Measurements from ENCODE around the gene VAMP1.
A peak's percentile ranks its signal among the peaks of the same experiment; 100 is the strongest.
"Not testable (repeated sequence)": the region's sequence is repeated elsewhere in the genome, so short reads cannot be mapped to it uniquely, and the experiment has no call there.

VAMP1 gene

DNA sequence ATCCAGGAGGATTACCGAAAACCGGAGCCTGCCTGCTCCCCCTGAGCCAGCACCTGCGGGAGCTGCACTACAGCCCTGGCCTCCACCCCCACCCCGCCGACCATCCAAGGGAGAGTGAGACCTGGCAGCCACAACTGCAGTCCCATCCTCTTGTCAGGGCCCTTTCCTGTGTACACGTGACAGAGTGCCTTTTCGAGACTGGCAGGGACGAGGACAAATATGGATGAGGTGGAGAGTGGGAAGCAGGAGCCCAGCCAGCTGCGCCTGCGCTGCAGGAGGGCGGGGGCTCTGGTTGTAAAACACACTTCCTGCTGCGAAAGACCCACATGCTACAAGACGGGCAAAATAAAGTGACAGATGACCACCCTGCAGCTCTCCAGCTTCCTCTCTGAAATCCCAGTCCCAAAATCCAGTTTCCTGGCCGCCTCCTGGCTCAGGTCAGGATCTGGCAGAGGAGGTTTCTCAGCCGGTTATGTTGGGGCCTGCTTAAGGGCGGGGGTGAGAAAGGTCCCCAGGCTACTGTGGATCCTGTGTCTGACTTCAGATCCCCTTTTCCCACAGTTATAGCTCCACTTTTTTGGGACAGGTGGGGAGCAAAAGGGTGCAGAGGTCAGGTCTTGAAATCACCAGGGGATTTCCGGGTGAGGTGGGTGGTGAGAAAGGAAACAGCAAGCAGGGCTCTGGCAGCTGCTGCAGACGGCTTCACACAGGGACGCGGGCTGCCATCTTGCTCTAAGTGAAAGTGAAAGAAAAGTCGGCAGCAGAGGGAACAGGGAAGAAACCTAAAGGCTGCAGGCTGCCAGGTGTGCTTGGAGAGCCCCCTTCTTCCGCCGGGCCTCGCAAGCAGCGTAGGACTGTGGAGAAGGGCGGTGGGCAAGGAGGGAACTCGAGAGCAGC is 18.9 kb downstream of the VAMP1 start, which contains the start of gene TAPBPL:
TAPBPL (plus strand) TSS at position 695 of the 897 bp plus-strand sequence. CDS start 207 bp downstream, outside the sequence.
- peak; percentile 85 for DNase-seq (ENCODE audit: low read depth)

DNA sequence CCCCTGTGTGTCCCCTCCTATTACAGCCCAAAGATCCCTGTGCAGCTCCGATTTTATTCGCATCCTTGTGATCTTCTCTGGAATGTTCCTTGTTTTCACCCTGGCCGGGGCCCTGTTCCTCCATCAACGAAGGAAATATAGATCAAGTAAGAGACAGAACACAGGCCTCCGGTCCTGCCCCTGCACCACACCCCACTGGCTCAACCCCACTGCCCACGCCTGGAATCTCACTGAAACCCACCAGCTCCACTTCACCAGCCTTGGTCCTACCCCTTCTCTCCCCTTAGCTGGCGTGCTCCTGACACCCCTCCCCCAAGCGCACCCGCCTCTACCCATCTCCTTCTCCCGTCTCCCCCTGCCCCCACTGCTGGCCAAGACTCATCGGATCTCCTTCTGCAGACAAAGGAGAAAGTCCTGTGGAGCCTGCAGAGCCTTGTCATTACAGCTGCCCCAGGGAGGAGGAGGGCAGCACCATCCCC is 19.6 kb downstream of the VAMP1 start:
- DNase-seq (ENCODE audit: low read depth) = no peak

DNA sequence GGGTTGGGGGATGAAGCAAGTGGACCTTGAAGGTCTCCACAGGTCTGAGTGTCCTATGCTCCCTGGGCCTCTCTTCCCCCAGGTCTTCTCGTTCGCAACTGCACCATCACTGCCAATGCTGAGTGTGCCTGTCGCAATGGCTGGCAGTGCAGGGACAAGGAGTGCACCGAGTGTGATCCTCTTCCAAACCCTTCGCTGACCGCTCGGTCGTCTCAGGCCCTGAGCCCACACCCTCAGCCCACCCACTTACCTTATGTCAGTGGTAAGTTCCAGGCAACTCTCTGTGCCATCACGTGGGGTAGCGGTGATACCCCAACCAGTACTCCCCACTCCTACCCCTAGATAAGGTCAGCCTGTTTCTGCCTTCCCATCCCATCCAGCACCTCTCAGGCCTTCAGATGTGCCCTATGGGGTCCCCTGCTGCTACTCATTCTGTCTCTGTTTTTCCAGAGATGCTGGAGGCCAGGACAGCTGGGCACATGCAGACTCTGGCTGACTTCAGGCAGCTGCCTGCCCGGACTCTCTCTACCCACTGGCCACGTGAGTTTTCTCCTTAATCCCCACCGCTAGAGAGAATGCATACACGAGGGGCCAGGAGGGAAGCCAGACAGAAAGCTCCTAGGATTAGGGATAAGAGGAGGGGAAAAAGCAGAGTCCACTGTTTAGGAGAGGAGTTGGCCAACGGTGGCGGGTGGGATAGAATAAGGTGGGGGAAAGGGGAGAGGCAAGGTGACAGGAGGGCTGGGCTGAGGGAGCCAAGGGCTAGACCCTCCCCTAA is 20.2 kb downstream of the VAMP1 start:
- no peak for DNase-seq (ENCODE audit: low read depth)

DNA sequence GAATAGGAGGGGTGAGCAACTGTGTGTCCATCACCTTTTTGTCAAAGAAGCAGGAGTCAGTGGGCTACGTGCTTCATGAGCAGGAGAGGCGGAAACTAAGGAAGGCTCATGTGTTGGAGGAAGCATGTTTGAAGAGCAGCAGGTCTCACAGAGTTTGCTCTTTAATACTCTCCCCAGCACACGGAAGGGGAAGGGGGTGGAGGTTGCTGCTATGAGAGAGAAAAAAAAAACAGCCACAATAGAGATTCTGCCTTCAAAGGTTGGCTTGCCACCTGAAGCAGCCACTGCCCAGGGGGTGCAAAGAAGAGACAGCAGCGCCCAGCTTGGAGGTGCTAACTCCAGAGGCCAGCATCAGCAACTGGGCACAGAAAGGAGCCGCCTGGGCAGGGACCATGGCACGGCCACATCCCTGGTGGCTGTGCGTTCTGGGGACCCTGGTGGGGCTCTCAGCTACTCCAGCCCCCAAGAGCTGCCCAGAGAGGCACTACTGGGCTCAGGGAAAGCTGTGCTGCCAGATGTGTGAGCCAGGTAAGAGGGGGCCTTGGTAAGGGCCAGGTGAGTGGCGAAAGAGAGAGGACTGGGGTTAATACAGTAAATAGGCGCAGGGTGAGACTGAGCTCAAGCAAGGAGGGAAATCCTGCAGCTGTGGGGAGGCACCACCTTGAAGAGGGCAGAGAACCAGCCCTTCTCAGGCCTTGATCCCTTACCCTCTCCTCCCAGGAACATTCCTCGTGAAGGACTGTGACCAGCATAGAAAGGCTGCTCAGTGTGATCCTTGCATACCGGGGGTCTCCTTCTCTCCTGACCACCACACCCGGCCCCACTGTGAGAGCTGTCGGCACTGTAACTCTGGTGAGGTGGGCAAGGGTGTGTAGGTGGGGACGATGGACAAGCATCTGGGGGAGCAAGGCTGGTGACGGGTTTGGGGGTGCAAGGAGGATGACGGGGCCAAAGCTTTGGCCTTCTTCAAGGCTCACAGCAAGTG is 25.5 kb downstream of the VAMP1 start, which contains the start of gene CD27:
CD27 (plus strand) TSS at position 252 of the 985 bp plus-strand sequence; CDS start at position 393, 141 bp downstream.
- no peak for DNase-seq (ENCODE audit: low read depth)

DNA sequence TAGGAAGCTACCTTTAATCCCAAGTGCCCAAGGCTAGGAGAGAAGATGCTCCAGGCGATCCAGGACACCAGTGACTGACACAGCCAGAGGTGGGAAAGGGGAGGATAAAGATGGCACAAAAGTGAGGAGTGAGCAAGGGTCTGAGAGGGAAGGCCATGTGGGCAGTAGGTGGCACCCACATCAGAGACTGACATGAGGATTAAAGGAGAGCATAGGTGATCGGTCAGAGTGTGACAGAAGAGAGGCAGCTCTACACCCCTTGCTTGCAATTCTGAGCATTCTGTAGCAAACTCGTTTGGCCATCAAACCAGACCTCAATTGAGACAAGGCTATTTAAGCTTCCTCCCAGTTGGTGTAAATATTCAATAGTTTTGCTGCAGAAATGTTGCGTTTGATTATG is 26.4 kb downstream of the VAMP1 start:
- no peak for DNase-seq (ENCODE audit: low read depth)

DNA sequence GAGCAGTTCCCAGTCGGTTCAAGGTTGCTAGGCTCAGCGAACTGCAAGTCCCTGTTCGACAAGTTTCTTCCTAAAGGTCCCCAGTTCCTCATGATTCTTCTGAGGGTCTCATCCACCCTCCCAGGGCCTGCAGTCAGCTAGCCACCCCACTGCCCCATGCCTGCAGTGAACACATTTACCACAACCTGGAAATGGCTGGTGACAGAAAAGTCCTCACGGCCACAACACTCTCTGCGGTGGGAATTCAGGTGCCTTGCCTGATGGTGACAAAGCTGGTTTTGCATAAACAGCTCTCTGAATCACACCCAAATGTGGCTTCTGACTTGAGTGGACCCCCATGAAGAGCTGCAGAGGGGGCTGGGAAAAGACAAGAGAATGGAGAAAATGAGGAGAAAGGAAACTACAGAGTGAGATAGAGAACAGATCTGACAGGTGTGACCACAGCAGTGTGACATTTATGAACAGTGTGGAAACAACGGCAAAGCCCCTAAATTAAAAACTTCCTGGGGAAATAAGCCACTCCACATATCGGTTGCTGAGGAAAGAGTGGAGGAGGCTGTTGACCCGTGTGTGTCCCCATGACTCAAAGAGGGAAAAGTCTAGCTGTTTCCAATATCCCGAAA is 27.0 kb downstream of the VAMP1 start:
- DNase-seq (ENCODE audit: low read depth) = no peak

DNA sequence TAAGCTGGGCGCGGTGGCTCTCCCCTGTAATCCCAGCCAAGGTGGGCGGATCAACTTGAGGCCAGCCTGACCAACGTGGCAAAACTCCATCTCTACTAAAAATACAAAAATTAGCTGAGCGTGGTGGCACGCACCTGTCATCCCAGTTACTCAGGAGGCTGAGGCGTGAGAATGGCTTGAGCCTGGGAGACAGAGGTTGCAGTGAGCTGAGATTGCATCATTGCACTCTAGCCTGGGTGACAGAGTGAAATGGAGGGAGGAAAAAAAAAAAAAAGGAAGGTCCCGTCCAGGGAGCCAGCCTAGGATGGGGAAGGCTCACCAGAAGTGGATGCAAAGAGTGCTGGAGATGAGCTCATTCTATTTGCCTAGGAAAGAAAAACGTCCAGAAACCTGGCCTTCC is 27.6 kb downstream of the VAMP1 start:
- DNase-seq (ENCODE audit: low read depth) = no peak

DNA sequence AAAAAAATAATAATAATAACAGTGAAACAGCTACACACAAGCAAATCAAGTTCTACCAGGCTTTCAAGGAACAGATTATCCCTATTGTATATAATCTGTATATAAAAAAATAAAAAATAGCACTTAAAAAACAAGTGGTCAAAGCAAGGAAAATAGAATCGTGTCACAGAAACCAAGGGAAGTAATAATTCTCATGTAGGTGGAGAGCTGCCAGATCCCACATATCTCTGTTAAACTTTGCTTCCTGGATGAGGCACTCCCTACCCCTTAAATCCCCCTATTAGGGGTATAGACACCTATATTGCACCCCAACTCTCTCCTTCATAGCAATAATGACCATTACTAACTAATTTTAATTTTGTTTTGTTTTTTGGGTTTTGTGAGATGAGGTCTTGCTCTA is 30.1 kb downstream of the VAMP1 start:
- DNase-seq (ENCODE audit: low read depth) = no peak

DNA sequence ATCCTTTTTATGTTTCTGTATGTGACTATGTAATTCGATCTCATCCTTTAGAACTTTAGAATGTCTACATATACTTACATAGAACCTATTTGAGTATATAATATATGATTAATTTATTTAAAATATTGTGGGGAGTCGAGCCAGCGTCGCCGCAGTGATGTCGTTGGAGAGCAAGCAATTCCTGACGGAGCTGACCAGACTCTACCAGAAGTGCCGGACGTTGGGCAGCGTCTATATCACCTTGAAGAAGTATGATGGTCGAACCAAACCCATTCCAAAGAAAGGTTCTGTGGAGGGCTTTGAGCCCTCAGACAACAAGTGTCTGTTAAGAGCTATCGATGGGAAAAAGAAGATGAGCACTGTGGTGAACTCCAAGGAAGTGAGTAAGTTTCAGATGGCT is 32.1 kb downstream of the VAMP1 start:
- no peak for DNase-seq (ENCODE audit: low read depth)

DNA sequence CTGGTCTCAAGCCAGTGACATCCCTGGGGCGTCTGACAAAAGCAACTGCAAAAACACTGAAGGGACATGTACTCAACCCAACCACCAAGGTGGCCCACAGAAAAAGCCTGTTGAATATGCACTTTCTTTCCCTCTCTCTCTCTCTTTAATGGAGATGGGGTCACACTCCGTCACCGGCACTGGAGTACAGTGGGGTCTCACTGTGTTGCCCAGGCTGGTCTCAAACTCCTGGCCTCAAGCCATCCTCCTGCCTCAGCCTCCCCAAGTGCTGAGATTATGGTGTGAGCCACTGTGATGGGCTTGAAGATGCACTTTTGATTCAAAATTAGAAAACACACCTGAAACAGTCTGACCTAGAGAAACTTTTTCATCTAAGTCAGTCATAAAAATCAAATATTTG is 32.9 kb downstream of the VAMP1 start:
- no peak for DNase-seq (ENCODE audit: low read depth)

DNA sequence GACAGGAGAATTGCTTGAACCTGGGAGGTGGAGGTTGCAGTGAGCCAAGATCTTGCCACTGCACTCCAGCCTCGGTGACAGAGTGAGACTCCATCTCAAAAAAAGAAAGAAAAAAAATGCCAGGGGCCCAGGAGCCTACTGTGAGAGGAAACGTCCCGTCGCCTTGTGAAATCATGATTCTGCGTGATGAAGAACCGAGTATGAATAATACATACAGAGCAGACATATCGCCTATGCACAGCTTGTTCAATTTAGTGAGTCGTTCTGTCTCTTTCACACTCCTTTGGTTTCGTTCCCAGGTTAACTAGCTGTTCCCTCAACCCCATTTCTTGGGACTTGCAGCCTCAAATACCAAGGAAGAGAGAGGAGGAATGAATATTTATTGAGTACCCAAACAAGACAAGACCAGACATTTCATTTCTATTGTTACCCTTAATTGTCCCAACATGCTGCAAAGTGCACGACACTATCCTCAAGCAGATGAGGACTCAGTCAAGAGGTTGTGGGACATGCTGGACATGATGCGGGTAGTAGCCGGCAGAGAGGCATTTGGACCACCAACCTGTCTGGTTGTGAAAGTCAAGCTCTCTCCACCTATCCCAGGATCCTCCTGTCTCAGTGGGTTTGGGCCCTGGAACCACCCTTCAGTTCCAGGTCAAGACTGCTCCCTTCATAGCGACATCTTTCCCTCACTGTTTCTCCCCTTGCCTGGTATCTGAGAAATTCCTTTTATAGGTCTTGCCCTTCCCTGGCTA is 34.3 kb downstream of the VAMP1 start:
- DNase-seq (ENCODE audit: low read depth) = no peak

DNA sequence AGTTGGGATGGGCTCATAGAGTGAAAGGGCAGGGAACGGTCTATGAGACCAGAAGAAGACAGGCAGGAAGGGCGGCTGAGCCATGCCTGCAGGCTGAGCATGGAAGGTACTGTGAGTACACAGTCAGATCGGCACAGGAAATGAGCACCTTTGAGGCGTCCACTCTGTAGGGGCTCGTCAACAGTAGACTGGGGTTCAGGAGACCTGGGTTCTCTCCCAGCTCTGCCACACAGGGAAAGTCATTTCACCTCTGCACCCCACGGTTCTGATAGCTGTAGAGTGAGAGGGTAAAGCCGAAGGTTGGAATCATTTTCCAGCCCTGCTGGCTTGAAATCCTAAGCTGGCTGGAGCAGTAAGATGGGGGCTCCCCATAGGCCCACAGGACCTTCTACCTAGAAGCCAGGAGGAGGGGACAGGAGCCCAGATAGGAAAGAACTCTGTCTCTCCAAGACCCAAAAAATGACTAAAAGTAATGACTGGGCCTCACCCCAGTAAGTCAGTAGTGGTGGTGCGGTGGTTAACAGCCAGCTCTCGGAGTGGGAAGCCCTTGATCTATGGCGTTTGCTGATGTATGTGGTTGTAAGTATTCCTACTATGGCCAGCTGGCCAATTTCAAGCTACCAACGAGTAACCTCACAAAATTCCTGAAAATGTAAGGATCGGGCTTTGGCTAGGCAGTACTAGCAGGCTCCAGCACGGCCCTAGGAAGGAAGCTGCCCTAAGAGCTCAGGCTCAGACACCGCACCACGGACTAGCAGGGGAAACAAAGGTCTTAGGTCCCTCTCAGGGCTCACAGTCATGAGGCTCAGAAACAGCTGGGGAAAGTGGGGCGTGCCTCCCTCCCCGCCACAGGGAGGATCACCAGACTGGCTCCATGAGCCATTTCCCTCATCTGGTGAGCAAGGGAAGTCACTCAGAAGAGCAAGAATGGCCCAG is 36.0 kb downstream of the VAMP1 start:
- DNase-seq (ENCODE audit: low read depth) = no peak

DNA sequence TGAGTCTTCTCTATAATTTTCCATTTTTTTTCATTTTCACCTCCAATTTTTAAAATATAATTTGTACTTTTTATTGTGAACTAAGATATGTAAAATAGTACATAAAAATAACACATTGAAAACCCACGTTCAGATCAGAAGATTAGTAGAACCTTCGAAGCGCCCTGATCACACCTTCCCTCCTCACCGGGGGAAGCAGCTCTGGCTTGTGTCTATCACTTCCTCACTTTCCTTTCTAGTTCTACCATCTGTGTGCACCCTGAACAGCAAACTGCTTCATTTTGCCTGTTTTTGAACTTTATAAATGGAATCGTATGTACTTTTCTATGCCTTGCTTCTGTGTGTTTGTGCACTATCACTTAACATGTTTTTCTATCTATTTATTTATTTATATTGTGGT is 37.5 kb downstream of the VAMP1 start:
- DNase-seq (ENCODE audit: low read depth) = no peak

DNA sequence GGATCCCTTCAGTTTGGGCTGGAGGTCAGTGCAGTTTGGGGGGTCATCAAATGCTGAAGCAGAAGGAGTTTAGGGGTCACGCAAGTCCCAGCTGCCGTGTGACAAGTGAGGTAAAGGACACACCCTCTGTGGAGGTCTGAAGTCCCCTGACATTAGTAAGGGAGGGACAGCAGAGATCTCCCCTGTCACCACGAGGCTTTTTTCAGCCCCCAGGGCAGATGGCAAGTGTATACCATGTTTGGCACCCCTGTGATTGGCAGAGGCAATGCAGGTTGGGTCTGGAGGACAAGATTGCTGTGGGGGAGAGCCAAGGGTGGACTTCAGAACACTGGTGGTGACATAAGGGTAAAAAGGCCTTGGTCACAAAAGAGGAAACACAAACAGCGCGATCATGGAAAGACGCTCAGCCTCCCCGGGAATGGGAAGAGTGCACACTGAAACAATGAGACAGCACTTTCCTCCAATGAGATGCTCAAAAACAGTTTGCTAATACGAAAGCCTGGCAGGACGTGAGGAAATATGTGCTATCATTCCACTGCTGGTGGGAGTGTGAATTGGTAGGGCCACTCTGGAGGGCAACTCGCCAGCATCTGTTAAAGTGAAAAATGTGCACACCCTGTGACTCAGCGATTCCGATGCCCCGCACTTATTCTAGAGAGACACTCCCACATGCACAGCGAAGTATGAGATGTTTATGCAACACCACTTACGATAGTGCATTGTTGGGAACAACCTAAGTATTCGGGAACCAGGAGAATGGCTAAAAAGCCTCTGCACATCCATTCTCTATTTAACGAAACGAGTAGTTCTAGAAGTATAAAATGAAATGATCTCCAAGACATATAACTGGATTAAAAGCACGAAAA is 40.1 kb downstream of the VAMP1 start:
- peak; percentile 95 for DNase-seq (ENCODE audit: low read depth)

DNA sequence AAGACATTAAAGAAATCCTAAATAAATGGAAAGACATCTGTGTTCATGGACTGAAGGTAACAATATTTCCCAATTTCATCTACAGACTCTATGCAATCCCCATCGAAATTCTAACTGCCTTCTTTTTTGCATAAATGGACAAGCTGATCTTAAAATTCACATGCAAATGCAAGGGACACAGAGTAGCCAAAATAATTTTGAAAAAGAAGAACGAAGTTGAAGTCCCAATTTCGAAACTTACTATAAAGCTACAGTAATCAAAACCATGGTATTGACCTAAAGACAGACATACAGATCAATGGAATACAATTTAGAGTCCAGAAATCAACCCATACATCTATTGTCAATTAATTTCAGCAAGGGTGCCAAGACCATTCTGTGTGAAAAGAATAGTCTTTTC is 42.2 kb downstream of the VAMP1 start:
- no peak for DNase-seq (ENCODE audit: low read depth)

DNA sequence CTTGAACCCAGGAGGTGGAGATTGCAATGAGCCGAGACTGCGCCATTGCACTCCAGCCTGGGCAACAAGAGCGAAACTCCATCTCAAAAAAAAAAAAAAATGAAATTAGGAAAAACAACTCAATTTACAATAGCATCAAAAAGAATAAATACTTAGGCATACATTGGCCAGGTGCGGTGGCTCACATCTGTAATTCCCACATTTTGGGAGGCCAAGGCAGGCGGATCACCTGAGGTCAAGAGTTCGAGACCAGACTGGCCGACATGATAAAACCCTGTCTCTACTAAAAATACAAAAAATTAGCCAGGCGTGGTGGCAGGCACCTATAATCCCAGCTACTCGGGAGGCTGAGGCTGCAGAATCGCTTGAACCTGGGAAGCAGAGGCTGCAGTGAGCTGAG is 42.7 kb downstream of the VAMP1 start:
- not testable (repeated sequence) for DNase-seq (ENCODE audit: low read depth)

DNA sequence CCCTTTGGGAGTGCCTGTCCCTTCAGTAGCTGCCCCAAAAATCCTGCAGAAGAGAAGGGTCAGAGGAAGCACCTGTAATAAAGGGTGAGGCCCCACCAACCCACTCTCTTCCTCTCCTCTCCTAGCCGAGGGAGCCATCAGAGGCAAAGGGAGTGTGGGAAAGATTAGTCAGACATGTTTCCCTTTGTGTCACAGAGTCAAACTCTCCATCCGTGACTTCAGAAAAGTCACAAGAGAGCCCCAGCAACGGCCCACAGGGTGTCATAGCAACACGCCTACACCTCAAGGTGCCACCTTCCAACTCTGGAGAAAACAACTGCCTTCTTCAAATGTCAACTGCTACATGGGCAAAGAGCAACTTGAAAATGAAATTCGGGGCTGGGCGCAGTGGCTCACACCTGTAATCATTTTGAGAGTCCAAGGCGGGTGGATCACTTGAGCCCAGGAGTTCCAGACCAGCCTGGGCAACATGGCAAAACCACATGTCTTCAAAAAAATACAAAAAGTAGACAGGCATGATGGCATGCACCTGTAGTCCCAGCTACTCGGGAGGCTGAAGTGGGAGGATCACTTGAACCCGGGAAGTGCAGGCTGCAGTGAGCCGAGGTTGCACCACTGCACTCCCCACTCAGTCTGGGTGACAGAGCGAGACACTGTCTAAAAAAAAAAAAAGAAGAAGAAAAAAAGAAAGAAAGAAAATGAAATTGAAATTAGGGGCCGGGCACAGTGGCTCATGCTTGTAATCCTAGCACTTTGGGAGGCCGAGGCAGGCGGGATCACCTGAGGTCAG is 43.4 kb downstream of the VAMP1 start:
- DNase-seq (ENCODE audit: low read depth) = no peak
